Measurements from ENCODE around the gene LRCOL1.

The LRCOL1 gene

GRCh38 chr12:132635076-132635955, 24.9 kb upstream of the LRCOL1 start:
- DNase-seq = no peak

- DNase-seq = no peak
These were observed 24.1 kb upstream of the LRCOL1 start for GRCh38 chr12:132634411-132634990.

GRCh38 chr12:132633901-132634300, 23.5 kb upstream of the LRCOL1 start:
- no peak for DNase-seq

GRCh38 chr12:132633398-132633797, 23.0 kb upstream of the LRCOL1 start:
- no peak for DNase-seq

- no peak for DNase-seq
These were observed 22.3 kb upstream of the LRCOL1 start for GRCh38 chr12:132632521-132633228.

- no peak for DNase-seq
These were observed 21.3 kb upstream of the LRCOL1 start for GRCh38 chr12:132631666-132632065.

GRCh38 chr12:132630672-132631071, 20.3 kb upstream of the LRCOL1 start:
- DNase-seq = no peak

- DNase-seq = no peak
These were observed 18.9 kb upstream of the LRCOL1 start for GRCh38 chr12:132629330-132629729.

GRCh38 chr12:132625731-132626430, 15.5 kb upstream of the LRCOL1 start:
- DNase-seq = no peak

GRCh38 chr12:132624910-132625630, 14.7 kb upstream of the LRCOL1 start:
- no peak for DNase-seq

GRCh38 chr12:132624186-132624855, 13.9 kb upstream of the LRCOL1 start:
- no peak for DNase-seq

- DNase-seq = no peak
These were observed 12.9 kb upstream of the LRCOL1 start for GRCh38 chr12:132623072-132623869.

GRCh38 chr12:132622437-132623071, 12.2 kb upstream of the LRCOL1 start:
- DNase-seq = no peak

GRCh38 chr12:132621657-132622435, 11.5 kb upstream of the LRCOL1 start:
- no peak for DNase-seq

- no peak for DNase-seq
These were observed 10.7 kb upstream of the LRCOL1 start for GRCh38 chr12:132620899-132621656.

- DNase-seq = no peak
These were observed 9.9 kb upstream of the LRCOL1 start for GRCh38 chr12:132620113-132620898.

- DNase-seq = no peak
These were observed 9.2 kb upstream of the LRCOL1 start for GRCh38 chr12:132619386-132620112.

GRCh38 chr12:132619071-132619385, 8.6 kb upstream of the LRCOL1 start:
- DNase-seq = no peak
